ENCODE measurements around the gene HSPG2. TPM values are rescaled to one million over a fixed set of nuclear protein-coding genes. Genes with fewer than 3 reads are reported as not detected.

HSPG2 gene
- total RNA-seq, 4 donors from 2014 or later, result 75.7 to 239 (median 96.8) TPM

GRCh38 chr1:21884456-21885235 lies 52.5 kb downstream of the HSPG2 start:
- no peak for DNase-seq
- Histone ChIP-seq H3K4me3 (replicated peaks in 1 of 3) (no peak overlapping the region), H3K4me1 (no peaks in the 10 kb centered on the region), H3K27me3 (no peaks in the 10 kb centered on the region), H3K9me3 (no peaks in the 10 kb centered on the region), H3K27ac (no peak overlapping the region), H3K36me3 (peaks cover 60 to 79% of the 10 kb centered on the region in 2 donors)
- WGBS, 2 donors, result 92% methylated on average over 34 to 36 of the region's 36 CpGs
- intact Hi-C loops (cut with DNase I), result no loop called here
- TF ChIP-seq POLR2A (IDR thresholded peaks at IDR 0.05) (no peak), CTCF (IDR thresholded peaks at IDR 0.05) (no peak)

GRCh38 chr1:21882721-21883415 lies 54.2 kb downstream of the HSPG2 start:
- TF ChIP-seq CTCF (IDR thresholded peaks at IDR 0.05), result no peak
- TF ChIP-seq POLR2A (IDR thresholded peaks at IDR 0.05), result no peak
- intact Hi-C loops (cut with DNase I), result no loop called here
- DNase-seq, result no peak
- WGBS, 2 donors, result 79 to 88% methylated on average over 11 of the region's 11 CpGs
- no peaks in the 10 kb centered on the region for H3K27me3 ChIP-seq
- no peaks in the 10 kb centered on the region for H3K9me3 ChIP-seq
- no peak overlapping the region for H3K4me3 ChIP-seq (replicated peaks in 1 of 3)
- no peak overlapping the region for H3K27ac ChIP-seq
- H3K36me3 ChIP-seq, result peaks cover 58 to 72% of the 10 kb centered on the region in 2 donors
- no peaks in the 10 kb centered on the region for H3K4me1 ChIP-seq

GRCh38 chr1:21881250-21881649 lies 55.9 kb downstream of the HSPG2 start:
- H3K4me1 ChIP-seq, result no peaks in the 10 kb centered on the region
- peaks cover 51 to 63% of the 10 kb centered on the region in 2 donors for H3K36me3 ChIP-seq
- H3K9me3 ChIP-seq, result no peaks in the 10 kb centered on the region
- no peak overlapping the region for H3K4me3 ChIP-seq (replicated peaks in 1 of 3)
- TF ChIP-seq CTCF (IDR thresholded peaks at IDR 0.05), result no peak
- TF ChIP-seq POLR2A (IDR thresholded peaks at IDR 0.05), result no peak
- no peaks in the 10 kb centered on the region for H3K27me3 ChIP-seq
- WGBS, 2 donors, result 92 to 93% methylated on average over 12 of the region's 12 CpGs
- no peak overlapping the region for H3K27ac ChIP-seq
- DNase-seq, result no peak
- intact Hi-C loops (cut with DNase I), result no loop called here

GRCh38 chr1:21880619-21880970 lies 56.5 kb downstream of the HSPG2 start:
- Histone ChIP-seq H3K27me3 (no peaks in the 10 kb centered on the region), H3K9me3 (no peaks in the 10 kb centered on the region), H3K27ac (no peak overlapping the region), H3K4me3 (replicated peaks in 1 of 3) (no peak overlapping the region), H3K36me3 (peaks cover 54 to 63% of the 10 kb centered on the region in 2 donors), H3K4me1 (no peaks in the 10 kb centered on the region)
- TF ChIP-seq POLR2A (IDR thresholded peaks at IDR 0.05), result no peak
- no peak for TF ChIP-seq CTCF (IDR thresholded peaks at IDR 0.05)
- no peak for DNase-seq
- WGBS, 2 donors, result 84% methylated on average over 3 of the region's 16 CpGs; no CpG with 5 or more reads in 1 of the 2 donors
- intact Hi-C loops (cut with DNase I), result no loop called here

Measured in thyroid gland (tissue), 4 donors.